PFSK-1 (cell line): Measurements from ENCODE around the gene TPSD1.

Experiments
- FOXP2 ChIP-seq: optimal IDR thresholded peaks from 2 replicates; pipeline ENCODE3; 2011; ENCODE audit warnings: borderline replicate concordance, control low read depth, inconsistent platforms; ENCODE audit not compliant: insufficient read depth; ENCODE audit errors: extremely low read length, extremely low read depth
- POLR2AphosphoS5 ChIP-seq: IDR thresholded peaks from 2 replicates; pipeline ENCODE4 v1.6.1; 2012; ENCODE audit warnings: low read depth, mild to moderate bottlenecking, control low read depth, low read length, moderate library complexity
- SIN3A ChIP-seq: IDR thresholded peaks from 2 replicates; pipeline ENCODE4 v1.6.1; 2012; ENCODE audit warnings: mild to moderate bottlenecking, low read length, moderate library complexity, borderline replicate concordance; ENCODE audit not compliant: insufficient read depth
- TAF1 ChIP-seq: IDR thresholded peaks from 2 replicates; pipeline ENCODE4 v1.6.1; 2012; ENCODE audit warnings: low read length, control low read depth, borderline replicate concordance; ENCODE audit not compliant: insufficient read depth
- TF ChIP-seq, protein P1 (sequence below), 2 experiments: IDR thresholded peaks; 2 replicates each; pipeline versions ENCODE4 v1.6.1 to v1.8.0; 2011 to 2012; ENCODE audit warnings: low read depth in 2 of 2, low read length in 2 of 2, control low read depth in 1 of 2, inconsistent platforms in 1 of 2, mild to moderate bottlenecking in 1 of 2, moderate library complexity in 1 of 2; ENCODE audit not compliant: insufficient read depth in 1 of 2

TPSD1 gene

DNA sequence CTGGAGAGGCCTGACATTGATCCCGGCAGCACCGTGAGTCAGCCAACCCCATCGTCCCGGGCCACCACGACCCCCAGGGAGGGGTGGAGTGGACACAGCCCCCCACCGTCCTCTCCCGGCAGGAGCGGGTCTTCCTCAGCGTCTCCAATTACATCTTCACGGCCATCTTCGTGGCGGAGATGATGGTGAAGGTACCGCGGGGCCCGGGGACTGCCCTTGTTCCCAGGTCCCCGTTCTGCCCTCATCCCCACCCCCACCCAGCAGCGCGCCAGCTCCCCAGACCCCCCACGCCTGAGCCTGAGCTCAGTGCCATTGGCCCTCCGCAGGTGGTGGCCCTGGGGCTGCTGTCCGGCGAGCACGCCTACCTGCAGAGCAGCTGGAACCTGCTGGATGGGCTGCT is 45.4 kb upstream of the TPSD1 start:
- TF ChIP-seq FOXP2: no peak
- TF ChIP-seq, protein P1, sequence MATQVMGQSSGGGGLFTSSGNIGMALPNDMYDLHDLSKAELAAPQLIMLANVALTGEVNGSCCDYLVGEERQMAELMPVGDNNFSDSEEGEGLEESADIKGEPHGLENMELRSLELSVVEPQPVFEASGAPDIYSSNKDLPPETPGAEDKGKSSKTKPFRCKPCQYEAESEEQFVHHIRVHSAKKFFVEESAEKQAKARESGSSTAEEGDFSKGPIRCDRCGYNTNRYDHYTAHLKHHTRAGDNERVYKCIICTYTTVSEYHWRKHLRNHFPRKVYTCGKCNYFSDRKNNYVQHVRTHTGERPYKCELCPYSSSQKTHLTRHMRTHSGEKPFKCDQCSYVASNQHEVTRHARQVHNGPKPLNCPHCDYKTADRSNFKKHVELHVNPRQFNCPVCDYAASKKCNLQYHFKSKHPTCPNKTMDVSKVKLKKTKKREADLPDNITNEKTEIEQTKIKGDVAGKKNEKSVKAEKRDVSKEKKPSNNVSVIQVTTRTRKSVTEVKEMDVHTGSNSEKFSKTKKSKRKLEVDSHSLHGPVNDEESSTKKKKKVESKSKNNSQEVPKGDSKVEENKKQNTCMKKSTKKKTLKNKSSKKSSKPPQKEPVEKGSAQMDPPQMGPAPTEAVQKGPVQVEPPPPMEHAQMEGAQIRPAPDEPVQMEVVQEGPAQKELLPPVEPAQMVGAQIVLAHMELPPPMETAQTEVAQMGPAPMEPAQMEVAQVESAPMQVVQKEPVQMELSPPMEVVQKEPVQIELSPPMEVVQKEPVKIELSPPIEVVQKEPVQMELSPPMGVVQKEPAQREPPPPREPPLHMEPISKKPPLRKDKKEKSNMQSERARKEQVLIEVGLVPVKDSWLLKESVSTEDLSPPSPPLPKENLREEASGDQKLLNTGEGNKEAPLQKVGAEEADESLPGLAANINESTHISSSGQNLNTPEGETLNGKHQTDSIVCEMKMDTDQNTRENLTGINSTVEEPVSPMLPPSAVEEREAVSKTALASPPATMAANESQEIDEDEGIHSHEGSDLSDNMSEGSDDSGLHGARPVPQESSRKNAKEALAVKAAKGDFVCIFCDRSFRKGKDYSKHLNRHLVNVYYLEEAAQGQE (IDR thresholded peaks at IDR 0.05; ENCODE audit: insufficient read depth in 1 of 2, low read depth in 2 of 2, low read length in 2 of 2): no peak
- no peak for TF ChIP-seq POLR2AphosphoS5
- TF ChIP-seq TAF1: no peak
- no peak for TF ChIP-seq SIN3A

DNA sequence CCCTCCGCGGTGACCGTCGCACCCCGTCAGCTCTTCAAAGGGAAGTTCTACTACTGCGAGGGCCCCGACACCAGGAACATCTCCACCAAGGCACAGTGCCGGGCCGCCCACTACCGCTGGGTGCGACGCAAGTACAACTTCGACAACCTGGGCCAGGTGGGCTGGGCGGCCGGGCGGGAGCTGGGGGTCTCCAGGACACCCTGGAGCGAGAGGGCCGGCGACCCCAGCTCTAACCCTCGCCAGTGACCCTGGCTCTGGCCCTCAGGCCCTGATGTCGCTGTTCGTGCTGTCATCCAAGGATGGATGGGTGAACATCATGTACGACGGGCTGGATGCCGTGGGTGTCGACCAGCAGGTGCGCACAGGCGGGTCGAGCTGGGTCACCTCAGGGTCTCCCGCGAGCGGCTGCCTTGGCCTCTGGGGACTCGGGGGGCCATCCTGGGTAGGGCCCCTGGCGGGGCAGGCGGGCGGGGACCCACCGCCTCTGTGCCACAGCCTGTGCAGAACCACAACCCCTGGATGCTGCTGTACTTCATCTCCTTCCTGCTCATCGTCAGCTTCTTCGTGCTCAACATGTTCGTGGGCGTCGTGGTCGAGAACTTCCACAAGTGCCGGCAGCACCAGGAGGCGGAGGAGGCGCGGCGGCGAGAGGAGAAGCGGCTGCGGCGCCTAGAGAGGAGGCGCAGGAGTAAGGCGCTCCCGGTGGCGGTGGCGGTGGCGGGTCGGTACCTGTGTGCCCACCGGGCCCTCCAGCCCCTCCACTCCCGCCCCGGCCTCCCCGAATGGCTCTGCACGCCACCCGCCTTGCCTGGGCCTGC is 44.2 kb upstream of the TPSD1 start:
- TF ChIP-seq FOXP2: no peak
- no peak for TF ChIP-seq POLR2AphosphoS5
- no peak for TF ChIP-seq SIN3A
- TF ChIP-seq TAF1: no peak
- TF ChIP-seq, protein P1 (IDR thresholded peaks at IDR 0.05; ENCODE audit: insufficient read depth in 1 of 2, low read depth in 2 of 2, low read length in 2 of 2): no peak

DNA sequence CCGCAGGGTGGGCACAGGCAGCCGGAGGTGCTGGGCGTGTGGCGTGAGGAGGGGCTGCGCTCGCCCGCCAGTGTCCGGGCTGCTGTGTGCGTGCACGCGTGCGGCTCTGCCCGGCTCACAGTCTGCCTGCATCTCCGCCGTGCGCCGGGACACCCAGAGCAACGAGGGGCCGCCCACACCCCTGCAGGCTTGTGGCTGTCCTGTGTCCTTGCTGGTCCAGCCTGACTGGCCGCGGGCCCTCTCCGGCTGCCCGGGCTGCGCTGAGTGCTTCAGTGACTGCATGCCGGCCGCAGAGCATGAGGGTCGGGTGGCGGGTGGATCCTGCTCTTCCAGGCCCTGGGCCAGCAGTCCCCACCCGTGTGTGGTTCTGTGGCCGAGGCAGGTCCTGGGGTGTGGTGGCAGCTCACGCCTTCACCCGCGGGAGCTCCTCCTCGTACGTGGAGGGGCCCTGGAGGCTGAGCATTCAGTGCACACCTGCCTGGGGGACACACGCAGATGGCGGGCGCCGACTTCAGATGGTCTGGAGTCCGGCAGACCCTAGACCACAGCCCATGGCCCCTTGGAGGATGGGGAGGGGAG is 43.2 kb upstream of the TPSD1 start:
- TF ChIP-seq SIN3A: no peak
- TF ChIP-seq, protein P1 (IDR thresholded peaks at IDR 0.05; ENCODE audit: insufficient read depth in 1 of 2, low read depth in 2 of 2, low read length in 2 of 2): no peak
- no peak for TF ChIP-seq FOXP2
- TF ChIP-seq POLR2AphosphoS5: no peak
- no peak for TF ChIP-seq TAF1

DNA sequence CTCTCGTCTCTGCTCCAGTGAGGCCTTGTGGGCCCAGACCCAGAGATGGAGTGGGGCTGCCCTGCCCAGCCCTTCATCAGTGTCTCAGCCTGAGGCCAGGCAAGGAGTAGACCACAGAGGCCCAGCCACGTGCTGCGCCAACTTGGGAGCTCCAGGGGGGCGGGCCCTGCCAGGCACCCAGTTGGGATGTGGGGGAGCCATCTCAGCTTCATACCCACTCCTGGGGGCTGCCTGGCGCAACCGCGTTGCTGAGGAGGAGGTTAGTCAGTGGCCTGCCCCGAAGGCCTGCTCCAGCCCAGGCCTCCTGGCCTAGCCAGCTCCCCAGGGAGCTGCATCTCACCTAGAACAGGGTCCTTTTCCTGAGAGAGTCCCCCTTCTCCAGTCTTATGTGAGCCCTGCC is 42.6 kb upstream of the TPSD1 start:
- TF ChIP-seq TAF1 (no peak), POLR2AphosphoS5 (no peak), FOXP2 (no peak), SIN3A (no peak)
- TF ChIP-seq, protein P1 (IDR thresholded peaks at IDR 0.05; ENCODE audit: insufficient read depth in 1 of 2, low read depth in 2 of 2, low read length in 2 of 2): no peak
